Astrocyte of the cerebellum (primary cell): ENCODE measurements around the gene CORO7.

Experiments
- DNase-seq: peaks from one replicate; pipeline ENCODE4 v3.0.0-alpha.2; 2011; ENCODE audit warnings: low read depth
- H3K4me3 ChIP-seq: 2 replicates; pipeline ENCODE4 v1.5.1; 2011; ENCODE audit warnings: mild to moderate bottlenecking, low read depth, low read length, moderate library complexity
- CTCF ChIP-seq: IDR thresholded peaks from 2 replicates; pipeline ENCODE4 v1.5.1; 2012; ENCODE audit warnings: low read length, low read depth, moderate library complexity, mild to moderate bottlenecking; ENCODE audit errors: missing control alignments
- in situ Hi-C: cut with HindIII; loops from 2 replicates; pipeline ENCODE4 v1.10.0; 2017; ENCODE audit warnings: low sequenced_read_pairs

CORO7 gene

DNA sequence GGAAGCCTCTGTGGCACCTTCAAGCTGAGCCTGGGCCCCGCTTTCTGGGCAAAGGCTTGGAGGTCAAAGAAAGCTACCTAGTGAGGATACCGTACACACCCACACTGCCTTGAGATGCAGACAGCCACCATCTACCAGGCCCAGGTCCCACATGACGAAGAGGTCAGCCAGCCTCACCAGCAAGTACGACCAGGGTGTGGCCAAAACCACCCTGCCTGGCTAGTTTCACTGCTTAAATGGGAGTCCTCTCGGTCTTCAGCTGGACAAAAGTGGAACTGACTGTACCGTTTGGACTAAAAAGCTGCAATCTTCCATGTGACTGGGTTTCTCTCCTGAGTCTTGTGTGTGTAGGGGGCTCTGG, 23.2 kb downstream of the CORO7 start:
- no peak for TF ChIP-seq CTCF
- in situ Hi-C loops: no loop called here
- DNase-seq: no peak
- H3K4me3 ChIP-seq: no peak overlapping the region

DNA sequence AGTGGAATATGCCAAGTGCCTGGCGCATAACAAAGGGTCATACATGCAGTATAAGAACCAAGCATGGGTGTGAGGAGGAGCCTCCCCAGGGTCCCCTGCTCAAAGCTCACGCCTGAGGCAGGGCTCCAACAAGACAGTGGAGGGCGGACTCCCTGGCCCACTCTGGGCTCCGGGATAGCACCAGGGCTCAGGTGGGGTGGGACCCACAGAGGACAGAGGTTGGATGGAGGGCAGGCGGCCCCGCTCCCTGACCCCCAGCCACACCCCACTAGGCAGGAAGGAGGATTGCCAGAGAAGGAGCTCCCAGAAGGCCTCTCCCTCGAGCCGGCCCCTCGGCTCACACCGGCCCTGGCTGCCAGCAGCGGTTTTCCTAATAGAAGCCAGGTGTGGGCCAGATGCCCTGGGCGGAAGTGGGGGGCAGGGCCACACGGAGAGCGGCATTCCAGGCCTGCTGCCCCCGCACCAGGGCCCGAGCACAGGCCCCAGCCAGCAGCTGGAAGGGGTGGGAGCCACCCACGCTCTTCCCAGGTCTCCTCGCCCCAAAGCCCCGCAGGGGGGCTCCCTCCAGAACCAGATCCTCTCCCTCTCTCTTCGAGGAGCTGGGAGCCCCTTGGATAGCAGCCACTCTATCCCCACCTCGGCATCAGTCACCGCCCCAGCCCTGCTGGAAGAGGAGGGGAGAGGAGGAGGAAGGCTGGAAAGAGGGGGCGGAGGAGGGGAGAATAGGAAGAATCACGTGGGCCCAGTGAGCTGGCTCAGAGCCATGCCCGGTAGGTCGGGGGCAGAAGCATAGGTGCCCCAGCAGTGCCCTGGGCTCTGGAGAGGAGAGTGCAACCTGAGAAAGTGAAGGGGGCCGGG, 23.8 kb downstream of the CORO7 start:
- no peak for DNase-seq
- in situ Hi-C loops: no loop called here
- no peak overlapping the region for H3K4me3 ChIP-seq
- TF ChIP-seq CTCF: no peak

DNA sequence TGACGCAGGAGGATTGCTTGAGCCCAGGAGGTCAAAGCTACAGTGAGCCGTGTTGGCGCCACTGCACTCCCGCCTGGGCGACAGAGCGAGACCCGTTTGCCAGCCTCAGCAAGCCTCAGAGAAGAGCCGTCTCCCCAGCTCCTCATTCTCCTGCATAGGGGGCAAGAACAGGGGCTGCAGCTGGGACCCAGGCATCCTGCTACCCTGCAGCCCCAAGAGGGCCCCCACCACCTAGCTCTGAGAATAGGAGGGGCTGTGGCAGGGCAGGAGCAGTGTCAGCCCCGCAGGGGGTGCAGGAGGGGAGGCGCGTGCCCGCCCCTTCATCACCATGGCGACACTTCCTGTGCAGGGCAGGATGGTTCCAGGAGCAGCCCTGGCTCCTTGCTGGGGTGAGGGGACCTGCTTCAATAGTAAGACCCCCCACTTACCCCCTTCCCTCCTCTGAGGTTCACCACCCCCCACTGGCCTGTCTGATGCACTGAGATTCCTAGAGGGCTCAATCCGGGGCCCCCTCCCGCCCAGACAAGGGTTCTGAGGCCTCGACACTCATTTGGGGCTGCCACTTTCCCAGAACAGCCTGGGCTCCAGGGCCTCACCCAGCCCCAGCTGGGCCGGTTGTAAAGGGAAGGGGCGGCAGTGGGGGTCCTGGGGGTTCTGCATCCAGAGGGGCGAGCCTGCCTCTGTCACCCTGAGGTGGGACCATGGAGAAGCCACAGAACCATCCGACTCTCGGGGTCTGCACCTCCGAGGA, 24.6 kb downstream of the CORO7 start:
- H3K4me3 ChIP-seq: no peak overlapping the region
- no peak for TF ChIP-seq CTCF
- in situ Hi-C loops: no loop called here
- DNase-seq: no peak

- in situ Hi-C loops: no loop called here
- no peak for TF ChIP-seq CTCF
- H3K4me3 ChIP-seq: no peak overlapping the region
- no peak for DNase-seq
These were observed 25.8 kb downstream of the CORO7 start for GRCh38 chr16:4390266-4391260.

GRCh38 chr16:4389051-4389955, 27.1 kb downstream of the CORO7 start:
- in situ Hi-C loops: no loop called here
- no peak for TF ChIP-seq CTCF
- no peak for DNase-seq
- H3K4me3 ChIP-seq: no peak overlapping the region
